DOHH2 (cell line): ENCODE results near the gene TNNI2.

Source experiments
- CTCF ChIP-seq: fragments of 200-600 bp; sonication (generic); IDR thresholded peaks from one replicate; pipeline ENCODE4 v1.5.1; 2014; ENCODE audit warnings: antibody characterized with exemption, mild to moderate bottlenecking, low read depth, low read length; ENCODE audit not compliant: poor library complexity, severe bottlenecking
- EZH2phosphoT487 ChIP-seq: fragments of 200-600 bp; sonication (generic); IDR thresholded peaks from 2 replicates; pipeline ENCODE4 v1.6.1; 2017; ENCODE audit warnings: borderline replicate concordance, mild to moderate bottlenecking, antibody characterized with exemption, low read length, moderate library complexity, mixed read lengths

GRCh38 chr11:1827931-1828330 lies 10.8 kb upstream of the TNNI2 start:
- TF ChIP-seq CTCF (no peak), EZH2phosphoT487 (no peak)
